Sigmoid colon (tissue), 4 donors: ENCODE data around the gene AP4E1.

Experiments used
- CTCF ChIP-seq, 4 experiments: fragments of 450-650 bp in 3 of 4; fragments of 200-600 bp in 1 of 4; IDR thresholded peaks; one replicate each; pipeline ENCODE4 v1.5.1; 2016 to 2019; ENCODE audit warnings: antibody characterized with exemption in 4 of 4, mild to moderate bottlenecking in 3 of 4, moderate library complexity in 2 of 4
- EP300 ChIP-seq, 4 donors: sonication (generic); formaldehyde crosslinking; IDR thresholded peaks; one replicate each; pipeline ENCODE4 v1.6.1; 2017; ENCODE audit warnings: antibody characterized with exemption in 4 of 4
- POLR2A ChIP-seq, 2 donors: fragments of 450-650 bp; IDR thresholded peaks; one replicate each; pipeline ENCODE4 v1.6.1; 2016; ENCODE audit warnings: antibody characterized with exemption in 2 of 2, mild to moderate bottlenecking in 2 of 2, moderate library complexity in 2 of 2
- POLR2AphosphoS5 ChIP-seq, 4 donors: sonication (generic); formaldehyde crosslinking; IDR thresholded peaks; one replicate each; pipeline ENCODE4 v1.6.1; 2017; ENCODE audit warnings: antibody characterized with exemption in 4 of 4

- TF ChIP-seq EP300 (IDR thresholded peaks at IDR 0.05) (no peak), CTCF (IDR thresholded peaks at IDR 0.05) (no peak), POLR2A (IDR thresholded peaks at IDR 0.05) (no peak), POLR2AphosphoS5 (IDR thresholded peaks at IDR 0.05) (no peak)
These were observed 32.0 kb downstream of the AP4E1 start for GRCh38 chr15:50940506-50940905.
